Activated CD4-positive, CD25-positive, alpha-beta regulatory T cell (primary cell): ENCODE data around the gene MISP.

Source experiments
- DNase-seq, 4 experiments: peaks; one replicate each; lab custom pipeline; 2025; lab: John Stamatoyannopoulos, UW

The MISP gene

GRCh38 chr19:808423-808775, 57.5 kb downstream of the MISP start:
- no peak for DNase-seq

GRCh38 chr19:810077-810855, 59.4 kb downstream of the MISP start:
- DNase-seq = no peak

- DNase-seq = no peak
These were observed 60.1 kb downstream of the MISP start for GRCh38 chr19:810883-811489.

GRCh38 chr19:811506-812048, 60.7 kb downstream of the MISP start:
- no peak for DNase-seq

- DNase-seq = no peak
These were observed 61.3 kb downstream of the MISP start for GRCh38 chr19:812049-812746.

GRCh38 chr19:812747-813218, 61.9 kb downstream of the MISP start:
- DNase-seq = no peak

- no peak for DNase-seq
These were observed 62.6 kb downstream of the MISP start for GRCh38 chr19:813219-814151.
